ENCODE results near the gene TEKT4.
"Not testable (repeated sequence)": the region's sequence is repeated elsewhere in the genome, so short reads cannot be mapped to it uniquely, and the experiment has no call there.

DNA sequence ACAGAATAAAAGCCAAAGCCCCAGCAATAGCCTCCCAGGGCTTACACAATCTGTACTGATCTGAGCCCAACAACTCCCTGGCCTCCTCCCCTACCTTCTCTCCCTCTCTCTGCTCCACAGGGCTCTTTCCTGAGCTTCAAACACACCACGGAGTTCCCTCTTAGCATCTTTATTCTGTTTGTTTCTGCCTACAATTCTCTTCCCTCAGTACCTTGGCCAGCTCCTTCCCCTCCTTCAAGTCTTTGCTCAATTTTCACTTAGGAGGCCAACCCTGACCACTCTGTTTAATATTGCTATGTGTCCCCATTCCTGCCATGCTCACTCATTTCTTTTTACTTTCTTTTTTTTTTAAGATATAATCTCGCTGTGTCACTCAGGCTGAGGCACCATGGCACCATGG is 53.8 kb downstream of the TEKT4 start:
- TF ChIP-seq EP300, POLR2AphosphoS5, CTCF, POLR2A (IDR thresholded peaks at IDR 0.05): not testable (repeated sequence)
